NT2/D1 (cell line): ENCODE results near the gene CEP43.

ENCODE experiments used
- DNase-seq: peaks from one replicate; pipeline ENCODE4 v3.0.0-alpha.2; 2011; ENCODE audit warnings: low read depth, low spot score
- H3K27me3 ChIP-seq: 2 replicates; pipeline ENCODE4 v1.6.0; 2011; ENCODE audit warnings: mild to moderate bottlenecking; ENCODE audit not compliant: insufficient read length, insufficient read depth
- H3K36me3 ChIP-seq: 2 replicates; pipeline ENCODE4 v1.6.1; 2011; ENCODE audit warnings: mild to moderate bottlenecking, low read length, mixed read lengths; ENCODE audit not compliant: insufficient read depth, insufficient read length
- H3K4me1 ChIP-seq: 2 replicates; pipeline ENCODE4 v1.5.1; 2011; ENCODE audit not compliant: insufficient read depth, insufficient read length
- H3K4me3 ChIP-seq: 2 replicates; pipeline ENCODE4 v1.5.1; 2011; ENCODE audit warnings: low read depth; ENCODE audit not compliant: insufficient read length
- H3K9ac ChIP-seq: 2 replicates; pipeline ENCODE4 v1.6.0; 2011; ENCODE audit warnings: low read depth; ENCODE audit not compliant: insufficient read length
- H3K9me3 ChIP-seq: 2 replicates; pipeline ENCODE4 v1.5.1; 2011; ENCODE audit warnings: mild to moderate bottlenecking, low read length; ENCODE audit not compliant: insufficient read depth
- SUZ12 ChIP-seq: IDR thresholded peaks from 2 replicates; pipeline ENCODE4 v1.6.1; 2011; ENCODE audit not compliant: insufficient read length, insufficient read depth; ENCODE audit errors: extremely low read depth
- YY1 ChIP-seq: IDR thresholded peaks from 2 replicates; pipeline ENCODE4 v1.6.1; 2011; ENCODE audit not compliant: insufficient read length, insufficient read depth
- ZNF274 ChIP-seq: IDR thresholded peaks from 2 replicates; pipeline ENCODE4 v1.6.1; 2011; ENCODE audit warnings: mild to moderate bottlenecking, low read depth, low read length

Gene CEP43

GRCh38 chr6:167045828-167046580 lies 46.8 kb downstream of the CEP43 start:
- no peak for DNase-seq
- no peak overlapping the region for H3K9ac ChIP-seq
- no peak overlapping the region for H3K4me3 ChIP-seq
- no peaks in the 10 kb centered on the region for H3K4me1 ChIP-seq
- no peaks in the 10 kb centered on the region for H3K27me3 ChIP-seq
- peaks cover 11% of the 10 kb centered on the region for H3K36me3 ChIP-seq
- TF ChIP-seq ZNF274 (no peak), SUZ12 (no peak), YY1 (no peak)
- no peaks in the 10 kb centered on the region for H3K9me3 ChIP-seq

GRCh38 chr6:167046861-167047495 lies 47.8 kb downstream of the CEP43 start:
- no peak for DNase-seq
- peaks cover 7% of the 10 kb centered on the region for H3K36me3 ChIP-seq
- H3K27me3 ChIP-seq: no peaks in the 10 kb centered on the region
- H3K9me3 ChIP-seq: no peaks in the 10 kb centered on the region
- H3K9ac ChIP-seq: no peak overlapping the region
- H3K4me1 ChIP-seq: no peaks in the 10 kb centered on the region
- TF ChIP-seq YY1: no peak
- TF ChIP-seq SUZ12: no peak
- TF ChIP-seq ZNF274: no peak
- no peak overlapping the region for H3K4me3 ChIP-seq

DNA sequence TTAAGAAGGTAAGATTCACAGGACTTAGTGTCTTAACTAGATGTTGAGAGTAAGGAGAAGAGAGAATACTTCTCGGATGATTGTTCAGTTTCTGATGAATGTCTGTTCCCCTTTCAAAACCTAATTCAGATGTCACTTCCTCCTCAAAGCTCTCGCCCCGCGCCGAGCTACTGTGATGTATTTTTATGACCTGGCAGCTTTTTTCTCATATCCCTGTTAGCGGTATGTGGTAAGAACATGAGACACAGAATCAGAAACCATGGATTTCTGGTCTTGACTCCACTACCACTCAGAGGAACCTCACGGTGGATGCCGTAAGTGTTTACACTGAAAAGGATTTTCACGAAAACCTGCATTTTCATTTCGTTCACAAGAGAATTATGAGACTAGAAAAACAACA lies 48.4 kb downstream of the CEP43 start:
- DNase-seq: no peak
- no peaks in the 10 kb centered on the region for H3K4me1 ChIP-seq

More for the DNA sequence above, 48.4 kb downstream of the CEP43 start:
- Histone ChIP-seq H3K27me3 (no peaks in the 10 kb centered on the region), H3K36me3 (peaks cover 4% of the 10 kb centered on the region), H3K9ac (no peak overlapping the region), H3K9me3 (no peaks in the 10 kb centered on the region), H3K4me3 (no peak overlapping the region)
- no peak for TF ChIP-seq YY1
- no peak for TF ChIP-seq ZNF274
- TF ChIP-seq SUZ12: no peak
